Stimulated activated CD8-positive, alpha-beta memory T cell treated with anti-CD3 and anti-CD28 coated beads, Interleukin-12 subunit alpha, Interleukin-12 subunit beta, amount 100 ng/mL, for 1 hour (primary cell): ENCODE data around the gene NEUROG1.
"Not testable (repeated sequence)": the region's sequence is repeated elsewhere in the genome, so short reads cannot be mapped to it uniquely, and the experiment has no call there.

Experiments
- DNase-seq: peaks from one replicate; pipeline ENCODE4 v3.0.0-alpha.2; 2020; ENCODE audit warnings: low read depth

The NEUROG1 gene

GRCh38 chr5:135537271-135537670 is 1.5 kb upstream of the NEUROG1 start:
- no peak for DNase-seq

GRCh38 chr5:135535420-135535819 is 344 bp downstream of the NEUROG1 start:
- DNase-seq = no peak

GRCh38 chr5:135534609-135535419 is 950 bp downstream of the NEUROG1 start:
- DNase-seq = no peak

- DNase-seq = no peak
Observed at GRCh38 chr5:135533794-135534193, 2.0 kb downstream of the NEUROG1 start.

- DNase-seq = no peak
Observed at GRCh38 chr5:135533334-135533733, 2.4 kb downstream of the NEUROG1 start.

- DNase-seq = not testable (repeated sequence)
Observed at GRCh38 chr5:135529576-135529975, 6.2 kb downstream of the NEUROG1 start.

GRCh38 chr5:135526924-135527323 is 8.8 kb downstream of the NEUROG1 start:
- no peak for DNase-seq

GRCh38 chr5:135521964-135522363 is 13.8 kb downstream of the NEUROG1 start:
- DNase-seq = no peak

GRCh38 chr5:135517631-135518030 is 18.1 kb downstream of the NEUROG1 start:
- DNase-seq = no peak

- no peak for DNase-seq
Observed at GRCh38 chr5:135514116-135514515, 21.6 kb downstream of the NEUROG1 start.

- DNase-seq = no peak
Observed at GRCh38 chr5:135511761-135512575, 23.8 kb downstream of the NEUROG1 start.

- no peak for DNase-seq
Observed at GRCh38 chr5:135509995-135510394, 25.8 kb downstream of the NEUROG1 start.

GRCh38 chr5:135508496-135509005 is 27.2 kb downstream of the NEUROG1 start:
- DNase-seq = no peak

GRCh38 chr5:135505973-135506372 is 29.8 kb downstream of the NEUROG1 start:
- no peak for DNase-seq

GRCh38 chr5:135504376-135504775 is 31.4 kb downstream of the NEUROG1 start:
- DNase-seq = no peak

- no peak for DNase-seq
Observed at GRCh38 chr5:135503871-135504270, 31.9 kb downstream of the NEUROG1 start.

GRCh38 chr5:135502836-135503520 is 32.8 kb downstream of the NEUROG1 start:
- no peak for DNase-seq

- no peak for DNase-seq
Observed at GRCh38 chr5:135501965-135502364, 33.8 kb downstream of the NEUROG1 start.

GRCh38 chr5:135498637-135498995 is 37.1 kb downstream of the NEUROG1 start:
- DNase-seq = no peak

GRCh38 chr5:135497971-135498636 is 37.7 kb downstream of the NEUROG1 start:
- no peak for DNase-seq

GRCh38 chr5:135495531-135495930 is 40.2 kb downstream of the NEUROG1 start:
- not testable (repeated sequence) for DNase-seq

GRCh38 chr5:135494196-135494595 is 41.6 kb downstream of the NEUROG1 start:
- no peak for DNase-seq
